Erythroblast (primary cell): Measurements from ENCODE around the gene RFC5.

Source experiments
- GATA1 ChIP-seq: IDR thresholded peaks from 2 replicates; pipeline ENCODE4 v1.6.1; 2011; ENCODE audit warnings: low read depth, mild to moderate bottlenecking, control low read depth, low read length, moderate library complexity
- POLR2A ChIP-seq: IDR thresholded peaks from 2 replicates; pipeline ENCODE4 v1.6.1; 2011; ENCODE audit warnings: mild to moderate bottlenecking, low read length

- TF ChIP-seq POLR2A (no peak), GATA1 (no peak)
Observed at GRCh38 chr12:117998719-117999118, 17.8 kb upstream of the RFC5 start.
